GM23338 (cell line): Measurements from ENCODE around the gene SYK. TPM values are rescaled to one million over a fixed set of nuclear protein-coding genes. Genes with fewer than 3 reads are reported as not detected.
A peak's percentile ranks its signal among the peaks of the same experiment; 100 is the strongest.

Experiments
- ATAC-seq: fragments of 200-7000 bp; cut with Tn5 transposase; 3 replicates; pipeline ENCODE4 v1.9.1; 2020
- DNase-seq: peaks from one replicate; pipeline ENCODE4 v3.0.0-alpha.2; 2015; ENCODE audit warnings: low spot score
- H2AFZ ChIP-seq: fragments of 200-600 bp; sonication (generic); 2 replicates; pipeline ENCODE4 v1.8.0; 2016; ENCODE audit warnings: antibody characterized with exemption, mild to moderate bottlenecking, moderate library complexity
- H3F3A ChIP-seq: fragments of 200-600 bp; sonication (generic); replicated peaks from 2 replicates; pipeline ENCODE4 v1.8.0; 2017; ENCODE audit warnings: antibody characterized with exemption, mixed run types, low read depth
- H3K27ac ChIP-seq: fragments of 200-600 bp; sonication (generic); 2 replicates; pipeline ENCODE4 v1.6.1; 2016; ENCODE audit warnings: low read depth
- H3K27me3 ChIP-seq: fragments of 200-600 bp; sonication (generic); 2 replicates; pipeline ENCODE4 v1.8.0; 2016; ENCODE audit warnings: mild to moderate bottlenecking, mixed run types, moderate library complexity; ENCODE audit not compliant: insufficient read depth
- H3K36me3 ChIP-seq: fragments of 200-600 bp; sonication (generic); 2 replicates; pipeline ENCODE4 v1.8.0; 2016; ENCODE audit warnings: mild to moderate bottlenecking; ENCODE audit not compliant: insufficient read depth
- H3K4me1 ChIP-seq: fragments of 200-600 bp; sonication (generic); 2 replicates; pipeline ENCODE4 v1.8.0; 2016; ENCODE audit warnings: mild to moderate bottlenecking, moderate library complexity; ENCODE audit not compliant: insufficient read depth
- H3K4me2 ChIP-seq: fragments of 200-600 bp; sonication (generic); 2 replicates; pipeline ENCODE4 v1.7.1; 2017; ENCODE audit warnings: mixed run types
- H3K4me3 ChIP-seq: fragments of 200-600 bp; sonication (generic); 2 replicates; pipeline ENCODE4 v1.6.1; 2016; ENCODE audit warnings: mixed run types
- H3K79me2 ChIP-seq: fragments of 200-600 bp; sonication (generic); replicated peaks from 2 replicates; pipeline ENCODE4 v1.8.0; 2017; ENCODE audit warnings: mild to moderate bottlenecking; ENCODE audit not compliant: insufficient read depth
- H3K9me2 ChIP-seq: fragments of 200-600 bp; sonication (generic); 2 replicates; pipeline ENCODE4 v1.8.0; 2017; ENCODE audit not compliant: insufficient read depth
- H4K20me1 ChIP-seq: fragments of 200-600 bp; sonication (generic); replicated peaks from 2 replicates; pipeline ENCODE4 v1.8.0; 2017; ENCODE audit warnings: mild to moderate bottlenecking; ENCODE audit not compliant: insufficient read depth
- H3K27ac Mint-ChIP-seq: 2 replicates; pipeline ENCODE4 v1.8.0; 2020; ENCODE audit warnings: inconsistent platforms, mild to moderate bottlenecking, moderate library complexity, mixed read lengths
- H3K27me3 Mint-ChIP-seq: 3 replicates; pipeline ENCODE4 v1.8.0; 2022; ENCODE audit warnings: low read depth, mild to moderate bottlenecking, moderate library complexity, mixed read lengths, inconsistent platforms; ENCODE audit not compliant: insufficient read depth, poor library complexity
- H3K36me3 Mint-ChIP-seq: 3 replicates; pipeline ENCODE4 v1.8.0; 2021; ENCODE audit warnings: low read depth, mild to moderate bottlenecking, inconsistent platforms, moderate library complexity, mixed read lengths
- H3K4me1 Mint-ChIP-seq: 3 replicates; pipeline ENCODE4 v1.8.0; 2020; ENCODE audit warnings: mild to moderate bottlenecking, inconsistent platforms, mixed read lengths
- H3K4me3 Mint-ChIP-seq: 3 replicates; pipeline ENCODE4 v1.8.0; 2021; ENCODE audit warnings: moderate library complexity, mild to moderate bottlenecking, inconsistent platforms, mixed read lengths
- H3K9me3 Mint-ChIP-seq: 3 replicates; pipeline ENCODE4 v1.8.0; 2020; ENCODE audit warnings: moderate library complexity, mild to moderate bottlenecking, inconsistent platforms, mixed read lengths
- CREB1 ChIP-seq: fragments of 250-450 bp; sonication (Bioruptor Pico); IDR thresholded peaks from 2 replicates; pipeline ENCODE4 v1.5.0; 2020; ENCODE audit warnings: low read depth, mild to moderate bottlenecking, moderate library complexity
- CTCF ChIP-seq, 2 experiments: fragments of 200-600 bp in 1 of 2; sonication (generic) in 1 of 2; conservative IDR thresholded peaks; 2 replicates each; pipeline versions ENCODE4 v1.5.1 to v1.6.1; 2016 to 2017; ENCODE audit warnings: antibody characterized with exemption in 2 of 2, low read depth in 2 of 2, mild to moderate bottlenecking in 2 of 2, moderate library complexity in 1 of 2
- ETS1 ChIP-seq: IDR thresholded peaks from 2 replicates; pipeline ENCODE4 v1.6.1; 2016; ENCODE audit warnings: antibody characterized with exemption
- EZH2 ChIP-seq: fragments of 200-600 bp; sonication (generic); IDR thresholded peaks from one replicate; pipeline ENCODE4 v1.8.0; 2017; ENCODE audit warnings: antibody characterized with exemption, mild to moderate bottlenecking, low read depth; ENCODE audit not compliant: unreplicated experiment
- EZH2phosphoT487 ChIP-seq: fragments of 200-600 bp; sonication (generic); IDR thresholded peaks from one replicate; pipeline ENCODE4 v1.8.1; 2018; ENCODE audit warnings: antibody characterized with exemption; ENCODE audit not compliant: unreplicated experiment
- JUNB ChIP-seq: IDR thresholded peaks from one replicate; pipeline ENCODE4 v1.6.1; 2016; ENCODE audit warnings: antibody characterized with exemption; ENCODE audit not compliant: unreplicated experiment
- NANOG ChIP-seq: IDR thresholded peaks from 2 replicates; pipeline ENCODE4 v1.6.1; 2016; ENCODE audit warnings: antibody characterized with exemption, borderline replicate concordance
- POLR2AphosphoS5 ChIP-seq: IDR thresholded peaks from 2 replicates; pipeline ENCODE4 v1.6.1; 2016; ENCODE audit warnings: antibody characterized with exemption, low read depth
- REST ChIP-seq: IDR thresholded peaks from one replicate; pipeline ENCODE4 v1.6.1; 2018; ENCODE audit warnings: antibody characterized with exemption; ENCODE audit not compliant: unreplicated experiment
- ZNF114 ChIP-seq: fragments of 250-450 bp; sonication (Bioruptor Pico); IDR thresholded peaks from 2 replicates; pipeline ENCODE4 v1.5.0; 2020; ENCODE audit warnings: mild to moderate bottlenecking, moderate library complexity
- ZNF331 ChIP-seq: fragments of 250-450 bp; sonication (Bioruptor Pico); IDR thresholded peaks from 2 replicates; pipeline ENCODE4 v1.5.0; 2020; ENCODE audit warnings: low read depth, mild to moderate bottlenecking, moderate library complexity
- ZNF462 ChIP-seq: fragments of 250-450 bp; sonication (Bioruptor Pico); IDR thresholded peaks from 2 replicates; pipeline ENCODE4 v1.5.0; 2020; ENCODE audit warnings: mild to moderate bottlenecking, moderate library complexity
- polyA plus RNA-seq: library from polyadenylated mRNA; unstranded; fragments of >200 nt; fragmentation: Nextera tagmentation; extraction: Ambion mirVana; gene quantifications from 2 replicates; pipeline ENCODE4 v1.2.1, GENCODE V29; 2016
- total RNA-seq: library from RNA; depleted of rRNA; stranded (reverse); fragments of >200 nt; shearing (Covaris generic); gene quantifications from 2 replicates; pipeline ENCODE4 v1.2.3, GENCODE V29; 2014

Gene SYK
- total and polyA plus RNA-seq, 2 experiments from 2014 or later = 1.5 to 5.8 TPM

- Mint-ChIP-seq H3K36me3 (no peaks in the 10 kb centered on the region), H3K4me3 (no peak overlapping the region), H3K4me1 (peaks cover 4% of the 10 kb centered on the region; the same call in 1 of the 3 replicates), H3K27ac (no peak overlapping the region), H3K9me3 (peaks cover 4% of the 10 kb centered on the region; the same call in 2 of the 3 replicates), H3K27me3 (peaks cover 12% of the 10 kb centered on the region)
- Histone ChIP-seq H4K20me1 (no peaks in the 10 kb centered on the region), H2AFZ (peak overlapping the region; percentile 92), H3K27ac (no peak overlapping the region), H3K79me2 (no peaks in the 10 kb centered on the region), H3K4me2 (no peak overlapping the region), H3K9me2 (no peaks in the 10 kb centered on the region), H3F3A (no peaks in the 10 kb centered on the region), H3K27me3 (peaks cover 10% of the 10 kb centered on the region), H3K36me3 (no peaks in the 10 kb centered on the region), H3K4me1 (peaks cover 9% of the 10 kb centered on the region), H3K4me3 (no peak overlapping the region)
- DNase-seq (no peak), ATAC-seq (no peak)
- no peak for TF ChIP-seq REST
- TF ChIP-seq POLR2AphosphoS5 = no peak
- TF ChIP-seq EZH2 = no peak
- TF ChIP-seq EZH2phosphoT487 = no peak
- no peak for TF ChIP-seq ZNF114 (CRISPR knock-in tag)
- TF ChIP-seq JUNB = no peak
- TF ChIP-seq ETS1 = no peak
- TF ChIP-seq NANOG = no peak
- TF ChIP-seq ZNF331 = no peak
- TF ChIP-seq CTCF (conservative IDR thresholded peaks at IDR 0.05; ENCODE audit: low read depth in 2 of 2) = no peak
- no peak for TF ChIP-seq CREB1 (CRISPR knock-in tag)
- TF ChIP-seq ZNF462 (CRISPR knock-in tag) = no peak
Observed at GRCh38 chr9:90795871-90796317, 5.7 kb upstream of the SYK start.
